K562 (cell line): ENCODE measurements around the gene DDAH2. TPM values are rescaled to one million over a fixed set of nuclear protein-coding genes. Genes with fewer than 3 reads are reported as not detected.

Experiments used
- BRCA1 ChIP-seq, 2 experiments: fragments of 450-650 bp in 1 of 2; sonication (generic) in 1 of 2; formaldehyde crosslinking in 1 of 2; IDR thresholded peaks; 2 replicates each; pipeline versions ENCODE4 v1.5.0 to v1.6.1; 2017 to 2020; ENCODE audit warnings: mild to moderate bottlenecking in 1 of 2, missing genetic modification reagents in 1 of 2
- CHD2 ChIP-seq: IDR thresholded peaks from 2 replicates; pipeline ENCODE4 v1.6.1; 2011; ENCODE audit warnings: low read depth, low read length
- ETS2 ChIP-seq: IDR thresholded peaks from 2 replicates; pipeline ENCODE4 v1.6.1; 2016; ENCODE audit warnings: borderline replicate concordance, missing genetic modification characterization, mild to moderate bottlenecking, moderate library complexity, missing compliant biosample characterization; ENCODE audit not compliant: poor library complexity, severe bottlenecking
- GATAD2B ChIP-seq: fragments of 450-650 bp; IDR thresholded peaks from 2 replicates; pipeline ENCODE4 v1.6.1; 2017; ENCODE audit warnings: mild to moderate bottlenecking, borderline replicate concordance
- KDM1A ChIP-seq, 2 experiments: fragments of 450-650 bp; IDR thresholded peaks; 2 replicates each; pipeline ENCODE4 v1.6.1; 2016; ENCODE audit warnings: mild to moderate bottlenecking in 2 of 2
- MEF2D ChIP-seq: conservative IDR thresholded peaks from 2 replicates; pipeline ENCODE4 v1.6.1; 2016; ENCODE audit warnings: low read depth, missing genetic modification characterization, missing compliant biosample characterization
- MYC ChIP-seq, 2 experiments: fragments of 250-450 bp in 1 of 2; sonication (Bioruptor Pico) in 1 of 2; IDR thresholded peaks; 2 replicates each; pipeline versions ENCODE4 v1.5.1 to v1.6.1; 2012 to 2021; ENCODE audit warnings: low read depth in 2 of 2, borderline replicate concordance in 1 of 2, improper control_type of control experiment in 1 of 2, low read length in 1 of 2, mild to moderate bottlenecking in 1 of 2, moderate library complexity in 1 of 2
- NCOA1 ChIP-seq: fragments of 450-650 bp; IDR thresholded peaks from 2 replicates; pipeline ENCODE4 v1.6.1; 2016; ENCODE audit warnings: low read depth
- NFRKB ChIP-seq: fragments of 450-650 bp; IDR thresholded peaks from 2 replicates; pipeline ENCODE4 v1.6.1; 2016; ENCODE audit warnings: low read depth
- PHF21A ChIP-seq: fragments of 450-650 bp; IDR thresholded peaks from 2 replicates; pipeline ENCODE4 v1.6.1; 2017; ENCODE audit warnings: low read depth, borderline replicate concordance
- POLR2AphosphoS2 ChIP-seq: IDR thresholded peaks from 2 replicates; pipeline ENCODE4 v1.6.1; 2012; ENCODE audit warnings: low read length, improper control_type of control experiment
- PRMT5 ChIP-seq: sonication (generic); formaldehyde crosslinking; IDR thresholded peaks from 2 replicates; pipeline ENCODE4 v1.5.0; 2020; ENCODE audit warnings: missing genetic modification reagents
- PTTG1 ChIP-seq: fragments of 450-650 bp; IDR thresholded peaks from 2 replicates; pipeline ENCODE4 v1.6.1; 2016; ENCODE audit warnings: low read depth, mild to moderate bottlenecking, missing genetic modification characterization, missing compliant biosample characterization
- RBFOX2 ChIP-seq: fragments of 200-400 bp; formaldehyde crosslinking; IDR thresholded peaks from 2 replicates; pipeline ENCODE4 v1.6.1; 2017; ENCODE audit warnings: low read depth, mild to moderate bottlenecking, low read length, moderate library complexity
- RFX1 ChIP-seq: fragments of 450-650 bp; IDR thresholded peaks from 2 replicates; pipeline ENCODE4 v1.6.1; 2016; ENCODE audit warnings: mild to moderate bottlenecking, moderate library complexity
- SAP30 ChIP-seq: fragments of 200-600 bp; sonication (generic); IDR thresholded peaks from 2 replicates; pipeline ENCODE4 v1.6.1; 2012; ENCODE audit warnings: borderline replicate concordance, low read depth, mild to moderate bottlenecking, moderate library complexity, low read length, control low read depth, inconsistent platforms; ENCODE audit not compliant: insufficient read depth, poor library complexity, severe bottlenecking
- SMARCC2 ChIP-seq: fragments of 450-650 bp; IDR thresholded peaks from 2 replicates; pipeline ENCODE4 v1.6.1; 2017; ENCODE audit warnings: antibody characterized with exemption, moderate library complexity, mild to moderate bottlenecking, low read depth
- SMARCE1 ChIP-seq: fragments of 450-650 bp; IDR thresholded peaks from 2 replicates; pipeline ENCODE4 v1.7.1; 2016; ENCODE audit warnings: mild to moderate bottlenecking
- SREBF2 ChIP-seq: sonication (generic); formaldehyde crosslinking; IDR thresholded peaks from 2 replicates; pipeline ENCODE4 v1.4.0; 2020; ENCODE audit warnings: mild to moderate bottlenecking, missing genetic modification reagents
- STAT5A ChIP-seq: IDR thresholded peaks from 2 replicates; pipeline ENCODE4 v1.6.1; 2012; ENCODE audit warnings: low read length, inconsistent platforms, borderline replicate concordance
- ZBTB2 ChIP-seq: fragments of 450-650 bp; IDR thresholded peaks from 2 replicates; pipeline ENCODE4 v1.6.1; 2016; ENCODE audit warnings: antibody characterized with exemption
- ZNF239 ChIP-seq: fragments of 250-450 bp; sonication (Bioruptor Pico); IDR thresholded peaks from 2 replicates; pipeline ENCODE4 v1.4.0; 2020; ENCODE audit warnings: mild to moderate bottlenecking
- ZNF551 ChIP-seq: fragments of 250-450 bp; sonication (Bioruptor Pico); IDR thresholded peaks from 2 replicates; pipeline ENCODE4 v1.5.0; 2021; ENCODE audit warnings: mild to moderate bottlenecking, moderate library complexity
- ZNF699 ChIP-seq: fragments of 250-450 bp; sonication (Bioruptor Pico); IDR thresholded peaks from 2 replicates; pipeline ENCODE4 v1.8.0; 2021; ENCODE audit warnings: mild to moderate bottlenecking, moderate library complexity; ENCODE audit not compliant: insufficient replicate concordance
- polyA plus RNA-seq, 8 experiments: library from polyadenylated mRNA; depleted of rRNA in 4 of 8; stranded (reverse) in 5 of 8; unstranded in 3 of 8; fragments of >200 nt; fragmentation: Nextera tagmentation in 2 of 8; fragmentation: Illumina TruSeq in 1 of 8; extraction: Ambion mirVana in 2 of 8; extraction: Trizol in 1 of 8; gene quantifications; 2 replicates each; pipeline versions ENCODE4 v1.2.1 to v1.2.3, GENCODE V29; 2011 to 2014; ENCODE audit warnings: inconsistent platforms in 1 of 8, missing spikeins in 1 of 8
- total RNA-seq, 7 experiments: library from RNA; depleted of rRNA in 6 of 7; stranded (reverse); fragments of >200 nt in 6 of 7; fragmentation: Illumina TruSeq in 2 of 7; extraction: Trizol in 2 of 7; gene quantifications; 2 replicates each; pipeline versions ENCODE4 v1.2.1 to v1.2.3, GENCODE V29; 2011 to 2021; ENCODE audit warnings: low replicate concordance in 1 of 7
- TF ChIP-seq, protein P1 (sequence below): sonication (generic); formaldehyde crosslinking; IDR thresholded peaks from 2 replicates; pipeline ENCODE4 v1.8.0; 2022; ENCODE audit warnings: mild to moderate bottlenecking, missing genetic modification reagents
- TF ChIP-seq, protein P2 (sequence below): fragments of 250-450 bp; sonication (Bioruptor Pico); IDR thresholded peaks from 2 replicates; pipeline ENCODE4 v1.4.0; 2020; ENCODE audit warnings: mild to moderate bottlenecking

Gene DDAH2
- total and polyA plus RNA-seq, 9 of the 15 experiments (the other 6 are each of a cell fraction or from before 2014, with no cell fraction given) = 1.8 to 45.4 (median 21.4) TPM

GRCh38 chr6:31725502-31726350 lies 3.4 kb downstream of the DDAH2 start (continued):
- TF ChIP-seq SREBF2 (CRISPR knock-in tag) (0 out of 2 replicates have a peak, but pooled peaks have one; percentile 22), ETS2 (no peak), SMARCC2 (peak; percentile 52; the same call in 1 of the 2 replicates), PTTG1 (no peak), KDM1A (IDR thresholded peaks at IDR 0.05) (no peak), CHD2 (no peak), SMARCE1 (peak; percentile 63; the same call in 1 of the 2 replicates), RFX1 (no peak), ZNF699 (CRISPR knock-in tag) (no peak), PHF21A (no peak), PRMT5 (no peak), ZBTB2 (peak; percentile 74; the same call in 1 of the 2 replicates), POLR2AphosphoS2 (no peak), BRCA1 (IDR thresholded peaks at IDR 0.05) (no peak), BRCA1 (CRISPR knock-in tag; IDR thresholded peaks at IDR 0.05) (no peak), MEF2D (peak; percentile 48; the same call in 1 of the 2 replicates), ZNF239 (peak; percentile 67), STAT5A (no peak), SAP30 (no peak), NCOA1 (no peak), GATAD2B (no peak), MYC (IDR thresholded peaks at IDR 0.05; ENCODE audit: low read depth, low read length) (peak; percentile 85), MYC (CRISPR knock-in tag; IDR thresholded peaks at IDR 0.05; ENCODE audit: borderline replicate concordance, low read depth) (peak; percentile 72), ZNF551 (CRISPR knock-in tag) (no peak), RBFOX2 (no peak), NFRKB (peak; percentile 81)
- TF ChIP-seq, protein P1, sequence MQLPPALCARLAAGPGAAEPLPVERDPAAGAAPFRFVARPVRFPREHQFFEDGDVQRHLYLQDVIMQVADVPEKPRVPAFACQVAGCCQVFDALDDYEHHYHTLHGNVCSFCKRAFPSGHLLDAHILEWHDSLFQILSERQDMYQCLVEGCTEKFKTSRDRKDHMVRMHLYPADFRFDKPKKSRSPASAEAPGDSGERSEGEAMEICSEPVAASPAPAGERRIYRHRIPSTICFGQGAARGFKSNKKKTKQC (CRISPR knock-in tag) = no peak
- TF ChIP-seq, protein P2, sequence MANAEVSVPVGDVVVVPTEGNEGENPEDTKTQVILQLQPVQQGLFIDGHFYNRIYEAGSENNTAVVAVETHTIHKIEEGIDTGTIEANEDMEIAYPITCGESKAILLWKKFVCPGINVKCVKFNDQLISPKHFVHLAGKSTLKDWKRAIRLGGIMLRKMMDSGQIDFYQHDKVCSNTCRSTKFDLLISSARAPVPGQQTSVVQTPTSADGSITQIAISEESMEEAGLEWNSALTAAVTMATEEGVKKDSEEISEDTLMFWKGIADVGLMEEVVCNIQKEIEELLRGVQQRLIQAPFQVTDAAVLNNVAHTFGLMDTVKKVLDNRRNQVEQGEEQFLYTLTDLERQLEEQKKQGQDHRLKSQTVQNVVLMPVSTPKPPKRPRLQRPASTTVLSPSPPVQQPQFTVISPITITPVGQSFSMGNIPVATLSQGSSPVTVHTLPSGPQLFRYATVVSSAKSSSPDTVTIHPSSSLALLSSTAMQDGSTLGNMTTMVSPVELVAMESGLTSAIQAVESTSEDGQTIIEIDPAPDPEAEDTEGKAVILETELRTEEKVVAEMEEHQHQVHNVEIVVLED (CRISPR knock-in tag) = peak; percentile 36; the same call in 1 of the 2 replicates
